GM18502 (cell line): ENCODE data around the gene PDLIM5.
"Not testable (repeated sequence)": the region's sequence is repeated elsewhere in the genome, so short reads cannot be mapped to it uniquely, and the experiment has no call there.

ENCODE experiments used
- ATAC-seq: cut with Tn5 transposase; IDR thresholded peaks from one replicate; pipeline ENCODE4 v1.9.1; 2021; ENCODE audit warnings: mild to moderate bottlenecking; ENCODE audit not compliant: unreplicated experiment, poor library complexity

The PDLIM5 gene

GRCh38 chr4:94459462-94460161 lies 7.9 kb downstream of the PDLIM5 start:
- ATAC-seq: no peak

- ATAC-seq: no peak
Measured at GRCh38 chr4:94461506-94461905, 9.8 kb downstream of the PDLIM5 start.

- no peak for ATAC-seq
Measured at GRCh38 chr4:94462572-94462971, 10.8 kb downstream of the PDLIM5 start.

- no peak for ATAC-seq
Measured at GRCh38 chr4:94463771-94464170, 12.0 kb downstream of the PDLIM5 start.

GRCh38 chr4:94466371-94466770 lies 14.6 kb downstream of the PDLIM5 start:
- no peak for ATAC-seq

- ATAC-seq: no peak
Measured at GRCh38 chr4:94466923-94467322, 15.2 kb downstream of the PDLIM5 start.

- ATAC-seq: no peak
Measured at GRCh38 chr4:94468093-94468769, 16.5 kb downstream of the PDLIM5 start.

GRCh38 chr4:94469221-94469784 lies 17.6 kb downstream of the PDLIM5 start:
- ATAC-seq: no peak

- ATAC-seq: no peak
Measured at GRCh38 chr4:94470132-94470531, 18.4 kb downstream of the PDLIM5 start.

- ATAC-seq: not testable (repeated sequence)
Measured at GRCh38 chr4:94470782-94471181, 19.0 kb downstream of the PDLIM5 start.

- no peak for ATAC-seq
Measured at GRCh38 chr4:94472056-94472826, 20.5 kb downstream of the PDLIM5 start.

- no peak for ATAC-seq
Measured at GRCh38 chr4:94475050-94475449, 23.3 kb downstream of the PDLIM5 start.

GRCh38 chr4:94475794-94476193 lies 24.1 kb downstream of the PDLIM5 start:
- ATAC-seq: no peak

- ATAC-seq: no peak
Measured at GRCh38 chr4:94477227-94477626, 25.5 kb downstream of the PDLIM5 start.

- not testable (repeated sequence) for ATAC-seq
Measured at GRCh38 chr4:94478805-94479204, 27.1 kb downstream of the PDLIM5 start.

GRCh38 chr4:94479358-94480141 lies 27.8 kb downstream of the PDLIM5 start:
- no peak for ATAC-seq

GRCh38 chr4:94480362-94480951 lies 28.7 kb downstream of the PDLIM5 start:
- ATAC-seq: no peak

- no peak for ATAC-seq
Measured at GRCh38 chr4:94483895-94484294, 32.2 kb downstream of the PDLIM5 start.

GRCh38 chr4:94484818-94485217 lies 33.1 kb downstream of the PDLIM5 start:
- ATAC-seq: no peak

- ATAC-seq: no peak
Measured at GRCh38 chr4:94486372-94486801, 34.6 kb downstream of the PDLIM5 start.
